H1 (cell line): ENCODE results near the gene WASF1. TPM values are rescaled to one million over a fixed set of nuclear protein-coding genes. Genes with fewer than 3 reads are reported as not detected.

Experiments
- CTCF ChIA-PET: fragments of 300-600 bp; sonication (Branson Sonifier 250); formaldehyde crosslinking; loops from one replicate; lab custom pipeline; 2021; ENCODE audit not compliant: partially characterized antibody; lab: Charles Lee
- POLR2A ChIA-PET: fragments of 300-600 bp; sonication (Branson Sonifier 250); formaldehyde crosslinking; loops from one replicate; lab custom pipeline; 2021; ENCODE audit warnings: inconsistent platforms; ENCODE audit not compliant: partially characterized antibody; lab: Charles Lee
- DNase-seq, 2 experiments: peaks; one replicate each; pipeline versions ENCODE4 v3.0.0 to v3.0.0-alpha.2; 2010 to 2022; ENCODE audit warnings: low spot score in 2 of 2, low read depth in 1 of 2, mixed read lengths in 1 of 2
- FAIRE-seq: peaks from 2 replicates; lab custom pipeline; 2011; peaks lifted over from hg19 to GRCh38; lab: Jason Lieb, UNC
- H2AFZ ChIP-seq: 2 replicates; pipeline ENCODE4 v1.8.1; 2012; ENCODE audit warnings: low read length, inconsistent platforms
- H2AK5ac ChIP-seq: 2 replicates; pipeline ENCODE4 v1.6.1; 2013; ENCODE audit warnings: low read depth, low read length
- H2BK120ac ChIP-seq: replicated peaks from 2 replicates; pipeline ENCODE3; 2013; ENCODE audit warnings: low read depth, low read length, inconsistent platforms
- H2BK12ac ChIP-seq: 2 replicates; pipeline ENCODE4 v1.6.1; 2013; ENCODE audit warnings: low read depth, low read length
- H2BK15ac ChIP-seq: 2 replicates; pipeline ENCODE4 v1.6.1; 2013; ENCODE audit warnings: low read length
- H2BK20ac ChIP-seq: 2 replicates; pipeline ENCODE4 v1.6.1; 2013; ENCODE audit warnings: low read length
- H2BK5ac ChIP-seq: 2 replicates; pipeline ENCODE4 v1.6.1; 2013; ENCODE audit warnings: low read depth, low read length
- H3K14ac ChIP-seq: 2 replicates; pipeline ENCODE4 v1.6.1; 2013; ENCODE audit warnings: inconsistent platforms; ENCODE audit not compliant: insufficient read length
- H3K18ac ChIP-seq: 2 replicates; pipeline ENCODE4 v1.6.1; 2013; ENCODE audit warnings: low read length; ENCODE audit errors: extremely low read depth
- H3K23ac ChIP-seq: 2 replicates; pipeline ENCODE4 v1.6.1; 2013; ENCODE audit warnings: inconsistent platforms; ENCODE audit not compliant: insufficient read length
- H3K23me2 ChIP-seq: 2 replicates; pipeline ENCODE4 v1.6.1; 2013; ENCODE audit warnings: low read depth, low read length
- H3K27ac ChIP-seq: 2 replicates; pipeline ENCODE4 v1.6.1; 2011; ENCODE audit warnings: low read depth, low read length, inconsistent platforms
- H3K27me3 ChIP-seq, 4 experiments: replicated peaks in 1 of 4; 1 replicate in 1 of 4; 2 replicates in 3 of 4; pipeline versions ENCODE4 v1.6.1 to v1.8.1; 2011 to 2013; ENCODE audit warnings: low read length in 3 of 4, mild to moderate bottlenecking in 3 of 4, inconsistent platforms in 2 of 4, mixed read lengths in 2 of 4, moderate library complexity in 1 of 4; ENCODE audit not compliant: control insufficient read depth in 3 of 4, insufficient read depth in 3 of 4; ENCODE audit errors: extremely low read depth in 1 of 4
- H3K36me3 ChIP-seq, 4 experiments: 2 replicates each; pipeline versions ENCODE4 v1.6.1 to v1.8.1; 2011 to 2013; ENCODE audit warnings: mild to moderate bottlenecking in 4 of 4, low read length in 3 of 4, moderate library complexity in 2 of 4, control low read depth in 1 of 4, inconsistent platforms in 1 of 4; ENCODE audit not compliant: insufficient read depth in 4 of 4, control insufficient read depth in 2 of 4
- H3K4ac ChIP-seq: replicated peaks from 2 replicates; pipeline ENCODE3; 2013; ENCODE audit warnings: low read length, low read depth, mixed read lengths, inconsistent platforms; ENCODE audit not compliant: insufficient read length
- H3K4me1 ChIP-seq, 4 experiments: replicated peaks in 1 of 4; 1 replicate in 1 of 4; 2 replicates in 3 of 4; pipeline versions ENCODE4 v1.6.1 to v1.8.1; 2011 to 2013; ENCODE audit warnings: low read length in 3 of 4, inconsistent platforms in 2 of 4, mixed read lengths in 1 of 4; ENCODE audit not compliant: insufficient read depth in 4 of 4, control insufficient read depth in 3 of 4
- H3K4me2 ChIP-seq, 2 experiments: 2 replicates each; pipeline versions ENCODE4 v1.6.1 to v1.8.1; 2011 to 2013; ENCODE audit warnings: low read depth in 2 of 2, low read length in 2 of 2, control low read depth in 1 of 2, inconsistent platforms in 1 of 2, mild to moderate bottlenecking in 1 of 2; ENCODE audit not compliant: insufficient read depth in 1 of 2
- H3K4me3 ChIP-seq, 4 experiments: fragments of 200-600, 300-600 bp in 1 of 4; sonication (generic), shearing (Covaris generic), sonication (Bioruptor Twin) in 1 of 4; 2 replicates each; pipeline versions ENCODE4 v1.5.1 to v1.8.1; 2011 to 2016; ENCODE audit warnings: low read length in 4 of 4, low read depth in 3 of 4, control low read depth in 2 of 4, inconsistent platforms in 2 of 4, mild to moderate bottlenecking in 2 of 4, mixed read lengths in 1 of 4, moderate library complexity in 1 of 4; ENCODE audit not compliant: insufficient read depth in 2 of 4; ENCODE audit errors: extremely low read depth in 1 of 4
- H3K56ac ChIP-seq: replicated peaks from 2 replicates; pipeline ENCODE3; 2013; ENCODE audit warnings: low read depth, mild to moderate bottlenecking, mixed read lengths, low read length, inconsistent platforms; ENCODE audit not compliant: insufficient read length
- H3K79me1 ChIP-seq: 2 replicates; pipeline ENCODE4 v1.6.1; 2013; ENCODE audit warnings: low read depth, low read length, control low read depth
- H3K79me2 ChIP-seq, 2 experiments: 2 replicates each; pipeline versions ENCODE4 v1.6.1 to v1.8.1; 2012 to 2013; ENCODE audit warnings: low read length in 2 of 2, mild to moderate bottlenecking in 2 of 2, inconsistent platforms in 1 of 2; ENCODE audit not compliant: insufficient read depth in 2 of 2, control insufficient read depth in 1 of 2
- H3K9ac ChIP-seq, 4 experiments: replicated peaks in 1 of 4; 1 replicate in 1 of 4; 2 replicates in 3 of 4; pipeline versions ENCODE4 v1.6.1 to v1.8.1; 2011 to 2013; ENCODE audit warnings: low read depth in 3 of 4, low read length in 3 of 4, control low read depth in 2 of 4, mild to moderate bottlenecking in 2 of 4, moderate library complexity in 2 of 4, inconsistent platforms in 1 of 4; ENCODE audit errors: extremely low read depth in 1 of 4
- H3K9me3 ChIP-seq, 2 experiments: 2 replicates each; pipeline versions ENCODE4 v1.6.1 to v1.8.1; 2012 to 2013; ENCODE audit warnings: mild to moderate bottlenecking in 2 of 2, moderate library complexity in 2 of 2, control low read depth in 1 of 2, inconsistent platforms in 1 of 2, low read depth in 1 of 2, low read length in 1 of 2, mixed read lengths in 1 of 2; ENCODE audit not compliant: insufficient read depth in 2 of 2
- H4K20me1 ChIP-seq, 2 experiments: replicated peaks in 1 of 2; 2 replicates each; pipeline versions ENCODE3 to v1.8.1; 2011 to 2013; ENCODE audit warnings: inconsistent platforms in 2 of 2, low read length in 2 of 2, mild to moderate bottlenecking in 1 of 2; ENCODE audit not compliant: insufficient read depth in 2 of 2, control insufficient read depth in 1 of 2
- H4K5ac ChIP-seq: 2 replicates; pipeline ENCODE4 v1.6.1; 2013; ENCODE audit warnings: low read length, low read depth, mixed read lengths, inconsistent platforms; ENCODE audit not compliant: insufficient read length
- H4K8ac ChIP-seq: 2 replicates; pipeline ENCODE4 v1.8.0; 2013; ENCODE audit warnings: mild to moderate bottlenecking, moderate library complexity, low read length, inconsistent platforms; ENCODE audit not compliant: insufficient read depth; ENCODE audit errors: extremely low read depth
- H4K91ac ChIP-seq: replicated peaks from 2 replicates; pipeline ENCODE3; 2013; ENCODE audit warnings: low read length, mixed read lengths, inconsistent platforms; ENCODE audit not compliant: insufficient read length
- ASH2L ChIP-seq: fragments of 200-600, 300-600 bp; sonication (generic); IDR thresholded peaks from one replicate; pipeline ENCODE4 v1.7.1; 2017; ENCODE audit warnings: low read length
- BACH1 ChIP-seq: IDR thresholded peaks from 2 replicates; pipeline ENCODE4 v1.6.1; 2012; ENCODE audit warnings: low read length, improper control_type of control experiment
- CBX8 ChIP-seq: fragments of 300-800, 300-1000 bp; sonication (generic); IDR thresholded peaks from 2 replicates; pipeline ENCODE4 v1.7.1; 2016; ENCODE audit warnings: low read depth, low read length, borderline replicate concordance
- CHD1 ChIP-seq: IDR thresholded peaks from 2 replicates; pipeline ENCODE4 v1.6.1; 2012; ENCODE audit warnings: low read depth, low read length, improper control_type of control experiment
- CTCF ChIP-seq, 3 experiments: IDR thresholded peaks; 1 replicate in 2 of 3; 2 replicates in 1 of 3; pipeline versions ENCODE4 v1.5.1 to v1.6.1; 2011; ENCODE audit warnings: low read length in 3 of 3, mild to moderate bottlenecking in 3 of 3, inconsistent platforms in 2 of 3, low read depth in 1 of 3, moderate library complexity in 1 of 3; ENCODE audit not compliant: insufficient read depth in 1 of 3; ENCODE audit errors: control extremely low read depth in 1 of 3
- MAX ChIP-seq: IDR thresholded peaks from 2 replicates; pipeline ENCODE4 v1.6.1; 2012; ENCODE audit warnings: inconsistent platforms
- NRF1 ChIP-seq: IDR thresholded peaks from 2 replicates; pipeline ENCODE4 v1.6.1; 2011; ENCODE audit warnings: mild to moderate bottlenecking, low read depth, low read length, improper control_type of control experiment
- POLR2AphosphoS5 ChIP-seq: IDR thresholded peaks from 2 replicates; pipeline ENCODE4 v1.6.1; 2011; ENCODE audit warnings: low read depth, low read length
- POU5F1 ChIP-seq: IDR thresholded peaks from 2 replicates; pipeline ENCODE4 v1.6.1; 2011; ENCODE audit warnings: low read depth, mild to moderate bottlenecking, low read length, moderate library complexity
- RFX5 ChIP-seq: IDR thresholded peaks from 2 replicates; pipeline ENCODE4 v1.6.1; 2011; ENCODE audit warnings: low read depth, low read length, improper control_type of control experiment, borderline replicate concordance
- SIN3A ChIP-seq, 2 experiments: IDR thresholded peaks in 1 of 2; conservative IDR thresholded peaks in 1 of 2; 2 replicates each; pipeline ENCODE4 v1.6.1; 2011 to 2012; ENCODE audit warnings: low read length in 2 of 2, improper control_type of control experiment in 1 of 2, low read depth in 1 of 2, mild to moderate bottlenecking in 1 of 2
- SP1 ChIP-seq: IDR thresholded peaks from 2 replicates; pipeline ENCODE4 v1.6.1; 2011; ENCODE audit warnings: low read depth, low read length
- ZNF274 ChIP-seq: IDR thresholded peaks from 2 replicates; pipeline ENCODE4 v1.7.0; 2012; ENCODE audit warnings: low read length, borderline replicate concordance; ENCODE audit errors: extremely low read depth
- WGBS, 2 experiments: shearing (Covaris generic) in 1 of 2; methylation state at CpG; one replicate each; pipeline versions ENCODE4 v1.1.6 to v1.1.7; 2013 to 2015; ENCODE audit warnings: low lambda C conversion rate in 2 of 2, mixed read lengths in 2 of 2, inconsistent platforms in 1 of 2, low coverage in 1 of 2, missing lambda C conversion rate in 1 of 2; ENCODE audit not compliant: insufficient replicate concordance in 2 of 2, insufficient coverage in 1 of 2, insufficient read length in 1 of 2; ENCODE audit errors: extremely low coverage in 1 of 2, missing lambda C conversion rate in 1 of 2; 5-methylcytosine and 5-hydroxymethylcytosine counted together
- polyA plus RNA-seq, 7 experiments: library from polyadenylated mRNA; depleted of rRNA in 3 of 7; stranded (reverse) in 5 of 7; unstranded in 2 of 7; fragments of >200 nt in 5 of 7; fragments of 200-250 nt in 2 of 7; gene quantifications; 1 replicate in 5 of 7; 2 replicates in 1 of 7; 4 replicates in 1 of 7; pipeline versions ENCODE4 v1.2.1 to v1.2.3, GENCODE V29; 2011 to 2013; ENCODE audit warnings: missing spikeins in 2 of 7, mixed read lengths in 2 of 7
- total RNA-seq: library from RNA; stranded (reverse); fragmentation: NEBNext Ultra II Directional; extraction: Animal tissue kit (Norgen Biotek cat#: 25700); gene quantifications from 2 replicates; pipeline ENCODE4 v1.2.1, GENCODE V29; 2021

The WASF1 gene
- total and polyA plus RNA-seq, 2 of the 8 experiments (the other 6 are each of a cell fraction or from before 2014, with no cell fraction given), result 37.6 to 39.9 TPM

GRCh38 chr6:110075406-110075805, 104.1 kb downstream of the WASF1 start:
- CTCF ChIA-PET, result interaction anchor here (0.6 to 1.0 kb wide), 2 partner anchors 36 to 315 kb away, joined by 4 to 8 read pairs; no protein-coding TSS in a partner anchor
- POLR2A ChIA-PET, result no interaction called here
- no peak overlapping the region for H3K9ac ChIP-seq
- H3K23ac ChIP-seq, result no peak overlapping the region
- DNase-seq (no peak), FAIRE-seq (no peak)
- H3K4me3 ChIP-seq, result no peak overlapping the region
- no peaks in the 10 kb centered on the region for H3K9me3 ChIP-seq
- no peak overlapping the region for H3K56ac ChIP-seq
- no peak overlapping the region for H3K14ac ChIP-seq
- no peak overlapping the region for H2BK120ac ChIP-seq
- 89% methylated on average over 1 of the region's 1 CpG; no CpG with 5 or more reads in 1 of the 2 experiments for WGBS, 2 experiments
- H3K27me3 ChIP-seq, result no peaks in the 10 kb centered on the region
- no peak overlapping the region for H2BK12ac ChIP-seq
- H4K5ac ChIP-seq, result no peak overlapping the region
- H3K4me1 ChIP-seq, result no peaks in the 10 kb centered on the region
- no peaks in the 10 kb centered on the region for H3K79me1 ChIP-seq
- no peak overlapping the region for H2BK20ac ChIP-seq
- no peak overlapping the region for H4K8ac ChIP-seq
- no peak overlapping the region for H2BK15ac ChIP-seq
- H2AK5ac ChIP-seq, result no peak overlapping the region
- H3K4ac ChIP-seq, result no peak overlapping the region
- H2AFZ ChIP-seq, result no peak overlapping the region
- no peak overlapping the region for H3K4me2 ChIP-seq
- H4K91ac ChIP-seq, result no peak overlapping the region
- no peaks in the 10 kb centered on the region for H3K79me2 ChIP-seq
- H3K27ac ChIP-seq, result no peak overlapping the region
- H3K23me2 ChIP-seq, result no peaks in the 10 kb centered on the region
- H2BK5ac ChIP-seq, result no peak overlapping the region
- H4K20me1 ChIP-seq, result no peaks in the 10 kb centered on the region
- H3K18ac ChIP-seq, result no peak overlapping the region
- no peaks in the 10 kb centered on the region for H3K36me3 ChIP-seq
- no peak for TF ChIP-seq SP1
- no peak for TF ChIP-seq MAX
- TF ChIP-seq SIN3A (conservative IDR thresholded peaks at IDR 0.05 in 1 of 2, IDR thresholded peaks at IDR 0.05 in 1 of 2; ENCODE audit: low read depth in 1 of 2, low read length in 2 of 2), result no peak
- no peak for TF ChIP-seq CTCF (IDR thresholded peaks at IDR 0.05; ENCODE audit: control extremely low read depth in 1 of 3, insufficient read depth in 1 of 3, low read depth in 1 of 3, low read length in 3 of 3)
- no peak for TF ChIP-seq ASH2L
- TF ChIP-seq POU5F1, result no peak
- TF ChIP-seq POLR2AphosphoS5, result no peak
- no peak for TF ChIP-seq NRF1
- TF ChIP-seq CBX8, result no peak
- TF ChIP-seq BACH1, result no peak
- TF ChIP-seq CHD1, result no peak
- no peak for TF ChIP-seq ZNF274
- TF ChIP-seq RFX5, result no peak
